HEK293 (cell line): ENCODE data around the gene EPSTI1.

Experiments used
- OVOL3 ChIP-seq: fragments of 450-650 bp; formaldehyde crosslinking; IDR thresholded peaks from 2 replicates; pipeline ENCODE4 v1.5.1; 2016; ENCODE audit warnings: missing biosample characterization, missing genetic modification characterization
- SETDB1 ChIP-seq: IDR thresholded peaks from one replicate; pipeline ENCODE4 v1.6.1; 2017; ENCODE audit warnings: mild to moderate bottlenecking, low read length, moderate library complexity, mixed read lengths; ENCODE audit not compliant: insufficient read length
- YY1 ChIP-seq: fragments of 450-650 bp; formaldehyde crosslinking; IDR thresholded peaks from 2 replicates; pipeline ENCODE4 v1.5.1; 2018; ENCODE audit warnings: missing biosample characterization, missing genetic modification characterization
- ZNF157 ChIP-seq: fragments of 450-650 bp; formaldehyde crosslinking; IDR thresholded peaks from 2 replicates; pipeline ENCODE4 v1.5.1; 2016; ENCODE audit warnings: missing biosample characterization, missing genetic modification characterization
- ZNF311 ChIP-seq: fragments of 450-650 bp; formaldehyde crosslinking; IDR thresholded peaks from 2 replicates; pipeline ENCODE4 v1.5.1; 2017; ENCODE audit warnings: missing biosample characterization, missing genetic modification characterization, borderline replicate concordance
- ZNF473 ChIP-seq: fragments of 450-650 bp; formaldehyde crosslinking; IDR thresholded peaks from 2 replicates; pipeline ENCODE4 v1.5.1; 2017; ENCODE audit warnings: missing biosample characterization, missing genetic modification characterization
- ZNF510 ChIP-seq: fragments of 450-650 bp; formaldehyde crosslinking; IDR thresholded peaks from 2 replicates; pipeline ENCODE4 v1.5.1; 2018; ENCODE audit warnings: mild to moderate bottlenecking, missing genetic modification characterization, missing biosample characterization; ENCODE audit not compliant: insufficient replicate concordance
- ZNF560 ChIP-seq: fragments of 450-650 bp; formaldehyde crosslinking; IDR thresholded peaks from 2 replicates; pipeline ENCODE4 v1.5.1; 2017; ENCODE audit warnings: missing biosample characterization, missing genetic modification characterization, borderline replicate concordance
- ZNF639 ChIP-seq: fragments of 450-650 bp; formaldehyde crosslinking; IDR thresholded peaks from 2 replicates; pipeline ENCODE4 v1.5.1; 2016; ENCODE audit warnings: missing biosample characterization, missing genetic modification characterization
- TF ChIP-seq, protein P1 (sequence below): fragments of 450-650 bp; formaldehyde crosslinking; IDR thresholded peaks from 2 replicates; pipeline ENCODE4 v1.5.1; 2016; ENCODE audit warnings: missing biosample characterization, missing genetic modification characterization

DNA sequence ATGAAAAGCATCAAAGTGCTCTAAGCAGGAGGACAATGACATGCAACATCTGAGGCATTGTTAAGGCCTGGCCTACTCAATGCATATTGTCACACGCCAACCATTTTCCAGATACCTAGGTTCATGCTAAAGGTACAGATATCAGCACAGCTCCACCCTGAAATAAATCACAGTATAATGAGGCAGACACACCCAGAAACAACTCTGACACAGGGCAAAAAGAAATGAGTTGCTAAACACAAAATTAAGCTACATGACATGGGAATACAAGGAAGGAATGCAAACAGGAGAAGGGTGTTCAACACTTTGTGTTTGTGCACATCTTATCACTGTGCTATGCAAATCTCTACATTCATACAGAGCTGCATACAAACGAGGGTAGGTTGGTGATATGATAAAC, 86.5 kb downstream of the EPSTI1 start:
- TF ChIP-seq SETDB1 (no peak), ZNF473 (tag by site-specific recombination) (no peak), ZNF311 (tag by site-specific recombination) (no peak), ZNF510 (tag by site-specific recombination) (no peak), ZNF639 (tag by site-specific recombination) (no peak), OVOL3 (tag by site-specific recombination) (no peak), YY1 (tag by site-specific recombination) (no peak), ZNF157 (tag by site-specific recombination) (no peak), ZNF560 (tag by site-specific recombination) (no peak)
- TF ChIP-seq, protein P1, sequence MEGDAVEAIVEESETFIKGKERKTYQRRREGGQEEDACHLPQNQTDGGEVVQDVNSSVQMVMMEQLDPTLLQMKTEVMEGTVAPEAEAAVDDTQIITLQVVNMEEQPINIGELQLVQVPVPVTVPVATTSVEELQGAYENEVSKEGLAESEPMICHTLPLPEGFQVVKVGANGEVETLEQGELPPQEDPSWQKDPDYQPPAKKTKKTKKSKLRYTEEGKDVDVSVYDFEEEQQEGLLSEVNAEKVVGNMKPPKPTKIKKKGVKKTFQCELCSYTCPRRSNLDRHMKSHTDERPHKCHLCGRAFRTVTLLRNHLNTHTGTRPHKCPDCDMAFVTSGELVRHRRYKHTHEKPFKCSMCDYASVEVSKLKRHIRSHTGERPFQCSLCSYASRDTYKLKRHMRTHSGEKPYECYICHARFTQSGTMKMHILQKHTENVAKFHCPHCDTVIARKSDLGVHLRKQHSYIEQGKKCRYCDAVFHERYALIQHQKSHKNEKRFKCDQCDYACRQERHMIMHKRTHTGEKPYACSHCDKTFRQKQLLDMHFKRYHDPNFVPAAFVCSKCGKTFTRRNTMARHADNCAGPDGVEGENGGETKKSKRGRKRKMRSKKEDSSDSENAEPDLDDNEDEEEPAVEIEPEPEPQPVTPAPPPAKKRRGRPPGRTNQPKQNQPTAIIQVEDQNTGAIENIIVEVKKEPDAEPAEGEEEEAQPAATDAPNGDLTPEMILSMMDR: no peak
